OCI-LY1 (cell line): ENCODE results near the gene MYH7.

ENCODE experiments used
- H2AFZ ChIP-seq: fragments of 200-600 bp; sonication (generic), shearing (Covaris generic); 2 replicates; pipeline ENCODE4 v1.6.0; 2014; ENCODE audit warnings: antibody characterized with exemption, mild to moderate bottlenecking, low read length
- H3F3A ChIP-seq: fragments of 200-600 bp; sonication (generic), shearing (Covaris generic); 2 replicates; pipeline ENCODE4 v1.6.0; 2014; ENCODE audit warnings: mild to moderate bottlenecking, antibody characterized with exemption, low read length, moderate library complexity; ENCODE audit not compliant: insufficient read depth
- H3K27ac ChIP-seq: fragments of 200-600 bp; sonication (generic); 2 replicates; pipeline ENCODE4 v1.5.1; 2014; ENCODE audit warnings: low read length, mixed run types, mild to moderate bottlenecking, low read depth; ENCODE audit not compliant: poor library complexity, severe bottlenecking
- H3K27me3 ChIP-seq: fragments of 200-600 bp; sonication (generic); 2 replicates; pipeline ENCODE4 v1.6.0; 2014; ENCODE audit warnings: antibody characterized with exemption, mild to moderate bottlenecking, low read length, moderate library complexity; ENCODE audit not compliant: insufficient read depth
- H3K36me3 ChIP-seq: fragments of 200-600 bp; sonication (generic); 2 replicates; pipeline ENCODE4 v1.6.1; 2014; ENCODE audit warnings: mild to moderate bottlenecking, antibody characterized with exemption, low read length, moderate library complexity, mixed read lengths; ENCODE audit not compliant: insufficient read depth
- H3K4me1 ChIP-seq: fragments of 200-600 bp; sonication (generic); 2 replicates; pipeline ENCODE4 v1.5.1; 2014; ENCODE audit warnings: mild to moderate bottlenecking, low read length, moderate library complexity; ENCODE audit not compliant: insufficient read depth, severe bottlenecking
- H3K4me2 ChIP-seq: fragments of 200-600 bp; sonication (generic), shearing (Covaris generic); 2 replicates; pipeline ENCODE4 v1.6.1; 2014; ENCODE audit warnings: low read length
- H3K4me3 ChIP-seq: fragments of 200-600 bp; sonication (generic); 2 replicates; pipeline ENCODE4 v1.5.1; 2014; ENCODE audit warnings: low read length, low read depth, mild to moderate bottlenecking, mixed read lengths; ENCODE audit not compliant: poor library complexity, severe bottlenecking
- H3K79me2 ChIP-seq: fragments of 200-600 bp; shearing (Covaris generic); 2 replicates; pipeline ENCODE4 v1.6.1; 2016; ENCODE audit warnings: mixed run types, low read length, mixed read lengths; ENCODE audit not compliant: insufficient read depth
- H3K9ac ChIP-seq: fragments of 200-600 bp; sonication (generic), shearing (Covaris generic); 2 replicates; pipeline ENCODE4 v1.6.1; 2014; ENCODE audit warnings: mild to moderate bottlenecking, low read length, mixed read lengths
- H3K9me2 ChIP-seq: fragments of 200-600 bp; sonication (generic), shearing (Covaris generic); 2 replicates; pipeline ENCODE4 v1.6.1; 2014; ENCODE audit warnings: low read depth, mild to moderate bottlenecking, low read length, mixed read lengths
- H3K9me3 ChIP-seq: fragments of 200-600 bp; shearing (Covaris generic); 2 replicates; pipeline ENCODE4 v1.6.1; 2014; ENCODE audit warnings: low read length, mixed read lengths
- H4K20me1 ChIP-seq: fragments of 200-600 bp; sonication (generic), shearing (Covaris generic); 2 replicates; pipeline ENCODE4 v1.6.0; 2016; ENCODE audit warnings: mild to moderate bottlenecking, low read length; ENCODE audit not compliant: insufficient read depth
- EZH2 ChIP-seq: fragments of 200-600 bp; sonication (generic), shearing (Covaris generic); IDR thresholded peaks from 2 replicates; pipeline ENCODE4 v1.8.0; 2017; ENCODE audit warnings: borderline replicate concordance, mixed run types, mild to moderate bottlenecking, antibody characterized with exemption, low read length, moderate library complexity, mixed read lengths
- TF ChIP-seq, protein P1 (sequence below): fragments of 200-600 bp; sonication (generic), shearing (Covaris generic); IDR thresholded peaks from 2 replicates; pipeline ENCODE4 v1.5.1; 2017; ENCODE audit warnings: mild to moderate bottlenecking, antibody characterized with exemption, low read length, moderate library complexity, mixed read lengths

Gene MYH7

GRCh38 chr14:23399591-23399990, 35.9 kb downstream of the MYH7 start:
- Histone ChIP-seq H4K20me1 (no peaks in the 10 kb centered on the region), H3K9me2 (no peaks in the 10 kb centered on the region), H3K27me3 (no peaks in the 10 kb centered on the region), H3K9me3 (no peaks in the 10 kb centered on the region), H3K4me3 (no peak overlapping the region), H3K9ac (no peak overlapping the region), H3K4me1 (no peaks in the 10 kb centered on the region), H3F3A (no peaks in the 10 kb centered on the region), H3K36me3 (no peaks in the 10 kb centered on the region), H3K27ac (no peak overlapping the region), H2AFZ (no peak overlapping the region), H3K4me2 (no peak overlapping the region), H3K79me2 (no peaks in the 10 kb centered on the region)
- TF ChIP-seq EZH2: no peak
- TF ChIP-seq, protein P1, sequence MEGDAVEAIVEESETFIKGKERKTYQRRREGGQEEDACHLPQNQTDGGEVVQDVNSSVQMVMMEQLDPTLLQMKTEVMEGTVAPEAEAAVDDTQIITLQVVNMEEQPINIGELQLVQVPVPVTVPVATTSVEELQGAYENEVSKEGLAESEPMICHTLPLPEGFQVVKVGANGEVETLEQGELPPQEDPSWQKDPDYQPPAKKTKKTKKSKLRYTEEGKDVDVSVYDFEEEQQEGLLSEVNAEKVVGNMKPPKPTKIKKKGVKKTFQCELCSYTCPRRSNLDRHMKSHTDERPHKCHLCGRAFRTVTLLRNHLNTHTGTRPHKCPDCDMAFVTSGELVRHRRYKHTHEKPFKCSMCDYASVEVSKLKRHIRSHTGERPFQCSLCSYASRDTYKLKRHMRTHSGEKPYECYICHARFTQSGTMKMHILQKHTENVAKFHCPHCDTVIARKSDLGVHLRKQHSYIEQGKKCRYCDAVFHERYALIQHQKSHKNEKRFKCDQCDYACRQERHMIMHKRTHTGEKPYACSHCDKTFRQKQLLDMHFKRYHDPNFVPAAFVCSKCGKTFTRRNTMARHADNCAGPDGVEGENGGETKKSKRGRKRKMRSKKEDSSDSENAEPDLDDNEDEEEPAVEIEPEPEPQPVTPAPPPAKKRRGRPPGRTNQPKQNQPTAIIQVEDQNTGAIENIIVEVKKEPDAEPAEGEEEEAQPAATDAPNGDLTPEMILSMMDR: no peak

- Histone ChIP-seq H3K4me2 (no peak overlapping the region), H3K9ac (no peak overlapping the region), H3K9me3 (no peaks in the 10 kb centered on the region), H2AFZ (no peak overlapping the region), H3K4me3 (no peak overlapping the region), H3K36me3 (no peaks in the 10 kb centered on the region), H3F3A (no peaks in the 10 kb centered on the region), H3K79me2 (no peaks in the 10 kb centered on the region), H3K27me3 (no peaks in the 10 kb centered on the region), H3K4me1 (no peaks in the 10 kb centered on the region), H3K27ac (no peak overlapping the region), H3K9me2 (no peaks in the 10 kb centered on the region), H4K20me1 (no peaks in the 10 kb centered on the region)
- TF ChIP-seq, protein P1: no peak
- no peak for TF ChIP-seq EZH2
These were observed 36.3 kb downstream of the MYH7 start for GRCh38 chr14:23399136-23399535.

DNA sequence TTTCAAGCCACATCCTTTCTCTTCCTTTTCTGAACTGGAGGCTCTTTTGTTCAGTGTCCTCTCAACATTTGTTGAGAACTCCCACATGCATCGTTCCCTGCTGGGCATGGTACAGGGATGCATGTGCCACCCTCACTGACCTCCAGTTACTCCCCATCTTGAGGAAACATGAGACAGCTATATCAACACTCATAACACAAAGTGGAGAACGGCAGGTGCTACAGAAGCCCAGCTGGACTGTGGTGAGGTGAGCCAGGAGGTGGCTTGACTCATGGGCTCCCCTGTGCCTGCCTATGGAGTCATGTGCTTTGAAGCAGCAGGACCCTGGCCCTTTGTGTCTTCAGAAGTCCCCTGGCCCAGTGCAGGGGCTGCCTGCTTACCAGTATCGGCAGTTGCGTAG, 37.1 kb downstream of the MYH7 start:
- Histone ChIP-seq H3K27me3 (0 out of 2 replicates have a peak, but pooled peaks cover 2% of the 10 kb centered on the region), H3K9me2 (no peaks in the 10 kb centered on the region), H3K4me3 (no peak overlapping the region), H3K9ac (no peak overlapping the region), H4K20me1 (no peaks in the 10 kb centered on the region), H3F3A (no peaks in the 10 kb centered on the region), H3K4me1 (no peaks in the 10 kb centered on the region), H3K27ac (no peak overlapping the region), H3K36me3 (no peaks in the 10 kb centered on the region), H2AFZ (no peak overlapping the region), H3K79me2 (no peaks in the 10 kb centered on the region), H3K9me3 (no peaks in the 10 kb centered on the region), H3K4me2 (no peak overlapping the region)
- TF ChIP-seq, protein P1: no peak
- no peak for TF ChIP-seq EZH2
